IMR-90 (cell line): ENCODE measurements around the gene FAM124A. TPM values are rescaled to one million over a fixed set of nuclear protein-coding genes. Genes with fewer than 3 reads are reported as not detected.

Experiments used
- ATAC-seq: fragments of 200-7000 bp; cut with Tn5 transposase; 2 replicates; pipeline ENCODE4 v1.9.1; 2020; ENCODE audit warnings: low read depth, mild to moderate bottlenecking, moderate library complexity
- BruUV-seq: library from RNA; stranded (reverse); fragments of 400-500 nt; replicated peaks from 2 replicates; lab custom pipeline; 2021; lab: Mats Ljungman, UMichigan
- CTCF ChIA-PET: fragments of 300-600 bp; formaldehyde crosslinking; extraction: SDS; loops from one replicate; lab custom pipeline; 2021; ENCODE audit warnings: antibody characterized with exemption; lab: Yijun Ruan, JAX
- POLR2A ChIA-PET: fragments of 300-600 bp; sonication (Branson Sonifier 250); formaldehyde crosslinking; loops from one replicate; lab custom pipeline; 2022; ENCODE audit warnings: antibody characterized with exemption; ENCODE audit not compliant: unreplicated experiment; lab: Charles Lee
- DNase-seq: peaks from one replicate; pipeline ENCODE4 v3.0.0; 2013
- H2AFZ ChIP-seq: replicated peaks from 2 replicates; pipeline ENCODE3; 2013; ENCODE audit warnings: low read length, mild to moderate bottlenecking; ENCODE audit not compliant: poor library complexity
- H2AK5ac ChIP-seq: 2 replicates; pipeline ENCODE4 v1.6.1; 2013; ENCODE audit warnings: low read depth, low read length, inconsistent platforms
- H2AK9ac ChIP-seq: replicated peaks from 2 replicates; pipeline ENCODE3; 2013; ENCODE audit warnings: mild to moderate bottlenecking, low read depth, low read length, moderate library complexity; ENCODE audit not compliant: poor library complexity
- H2BK120ac ChIP-seq: 2 replicates; pipeline ENCODE4 v1.6.1; 2013; ENCODE audit warnings: low read depth, low read length, inconsistent platforms
- H2BK15ac ChIP-seq: 3 replicates; pipeline ENCODE4 v1.6.1; 2013; ENCODE audit warnings: low read depth, low read length, inconsistent platforms
- H2BK20ac ChIP-seq: 2 replicates; pipeline ENCODE4 v1.6.1; 2013; ENCODE audit warnings: low read depth, mild to moderate bottlenecking, inconsistent platforms, low read length, moderate library complexity
- H2BK5ac ChIP-seq: 2 replicates; pipeline ENCODE4 v1.6.1; 2013; ENCODE audit warnings: mild to moderate bottlenecking, low read depth, low read length, inconsistent platforms; ENCODE audit not compliant: poor library complexity, severe bottlenecking
- H3K14ac ChIP-seq: replicated peaks from 2 replicates; pipeline ENCODE4 v1.6.1; 2013; ENCODE audit warnings: low read depth, low read length, inconsistent platforms
- H3K18ac ChIP-seq: 2 replicates; pipeline ENCODE4 v1.6.1; 2013; ENCODE audit warnings: low read depth, low read length, control low read depth
- H3K23ac ChIP-seq: 2 replicates; pipeline ENCODE4 v1.6.1; 2013; ENCODE audit warnings: low read depth, low read length, inconsistent platforms
- H3K27ac ChIP-seq: 2 replicates; pipeline ENCODE4 v1.5.1; 2013; ENCODE audit warnings: mild to moderate bottlenecking, control low read depth, low read length; ENCODE audit not compliant: insufficient read depth
- H3K27me3 ChIP-seq: 2 replicates; pipeline ENCODE4 v1.6.1; 2013; ENCODE audit warnings: low read length; ENCODE audit not compliant: control insufficient read depth, insufficient read depth
- H3K36me3 ChIP-seq: 2 replicates; pipeline ENCODE4 v1.6.1; 2013; ENCODE audit warnings: low read length, mixed read lengths; ENCODE audit not compliant: control insufficient read depth, insufficient read depth
- H3K4ac ChIP-seq: 2 replicates; pipeline ENCODE4 v1.6.1; 2013; ENCODE audit warnings: low read depth, low read length, inconsistent platforms
- H3K4me1 ChIP-seq: 2 replicates; pipeline ENCODE4 v1.6.1; 2013; ENCODE audit warnings: low read length, mixed read lengths; ENCODE audit not compliant: control insufficient read depth, insufficient read depth
- H3K4me2 ChIP-seq: 2 replicates; pipeline ENCODE4 v1.6.1; 2013; ENCODE audit warnings: low read depth, mild to moderate bottlenecking, control low read depth, low read length, moderate library complexity
- H3K4me3 ChIP-seq: 2 replicates; pipeline ENCODE4 v1.5.1; 2013; ENCODE audit warnings: low read depth, mild to moderate bottlenecking, control low read depth, low read length, moderate library complexity; ENCODE audit not compliant: insufficient read depth
- H3K56ac ChIP-seq: 2 replicates; pipeline ENCODE4 v1.6.1; 2013; ENCODE audit warnings: low read length, inconsistent platforms; ENCODE audit not compliant: insufficient read depth; ENCODE audit errors: extremely low read depth
- H3K79me1 ChIP-seq, 2 experiments: 2 replicates each; pipeline ENCODE4 v1.6.1; 2013; ENCODE audit warnings: low read length in 2 of 2, inconsistent platforms in 1 of 2, low read depth in 1 of 2
- H3K9ac ChIP-seq: 2 replicates; pipeline ENCODE4 v1.6.1; 2013; ENCODE audit warnings: low read depth, low read length, control low read depth
- H3K9me1 ChIP-seq: 2 replicates; pipeline ENCODE4 v1.6.1; 2013; ENCODE audit warnings: low read length, inconsistent platforms; ENCODE audit not compliant: insufficient read depth
- H3K9me3 ChIP-seq: 2 replicates; pipeline ENCODE4 v1.6.1; 2013; ENCODE audit warnings: low read length; ENCODE audit not compliant: control insufficient read depth, insufficient read depth
- H4K20me1 ChIP-seq: 2 replicates; pipeline ENCODE4 v1.6.1; 2013; ENCODE audit warnings: low read length, inconsistent platforms; ENCODE audit not compliant: insufficient read depth
- H4K5ac ChIP-seq: 2 replicates; pipeline ENCODE4 v1.6.1; 2013; ENCODE audit warnings: mild to moderate bottlenecking, low read depth, low read length, control low read depth
- H4K8ac ChIP-seq, 2 experiments: 2 replicates each; pipeline ENCODE4 v1.6.1; 2013; ENCODE audit warnings: low read depth in 2 of 2, low read length in 2 of 2, control low read depth in 1 of 2, inconsistent platforms in 1 of 2
- H4K91ac ChIP-seq: 2 replicates; pipeline ENCODE4 v1.6.1; 2013; ENCODE audit warnings: low read depth, low read length, inconsistent platforms; ENCODE audit not compliant: insufficient read depth
- BHLHE40 ChIP-seq: fragments of 150-350 bp; IDR thresholded peaks from 2 replicates; pipeline ENCODE4 v1.6.1; 2016; ENCODE audit warnings: mild to moderate bottlenecking, low read depth, low read length
- WGBS, 2 experiments: methylation state at CpG; one replicate each; pipeline versions ENCODE4 v1.1.5 to v1.1.7; 2013; ENCODE audit warnings: missing lambda C conversion rate in 2 of 2; ENCODE audit not compliant: insufficient read length in 1 of 2; ENCODE audit errors: extremely low coverage in 2 of 2; 5-methylcytosine and 5-hydroxymethylcytosine counted together
- dilution Hi-C: fragments of 300-500 bp; cut with HindIII; formaldehyde crosslinking; loops from one replicate; pipeline ENCODE4 v1.14.3; 2018; ENCODE audit warnings: low sequenced_read_pairs; ENCODE audit not compliant: unreplicated experiment
- in situ Hi-C: fragments of 300-500 bp; cut with MboI; formaldehyde crosslinking; loops from 3 replicates; pipeline ENCODE4 v1.14.3; 2019; ENCODE audit warnings: low sequenced_read_pairs, inconsistent platforms, mixed read lengths
- intact Hi-C: fragments of 100-400 bp; cut with micrococcal nuclease; formaldehyde crosslinking; loops from 2 replicates; pipeline ENCODE4 v1.10.0; 2022
- polyA plus RNA-seq, 3 experiments: library from polyadenylated mRNA; depleted of rRNA; stranded (reverse); fragments of >200 nt; gene quantifications; 2 replicates each; pipeline ENCODE4 v1.2.3, GENCODE V29; 2012; ENCODE audit warnings: low replicate concordance in 1 of 3
- total RNA-seq: library from RNA; depleted of rRNA; stranded (reverse); fragments of >200 nt; gene quantifications from 2 replicates; pipeline ENCODE4 v1.2.3, GENCODE V29; 2012

Gene FAM124A
- total and polyA plus RNA-seq, 2 of the 4 experiments (the other 2 are of a cell fraction) = 0.03 TPM; not detected in 1

DNA sequence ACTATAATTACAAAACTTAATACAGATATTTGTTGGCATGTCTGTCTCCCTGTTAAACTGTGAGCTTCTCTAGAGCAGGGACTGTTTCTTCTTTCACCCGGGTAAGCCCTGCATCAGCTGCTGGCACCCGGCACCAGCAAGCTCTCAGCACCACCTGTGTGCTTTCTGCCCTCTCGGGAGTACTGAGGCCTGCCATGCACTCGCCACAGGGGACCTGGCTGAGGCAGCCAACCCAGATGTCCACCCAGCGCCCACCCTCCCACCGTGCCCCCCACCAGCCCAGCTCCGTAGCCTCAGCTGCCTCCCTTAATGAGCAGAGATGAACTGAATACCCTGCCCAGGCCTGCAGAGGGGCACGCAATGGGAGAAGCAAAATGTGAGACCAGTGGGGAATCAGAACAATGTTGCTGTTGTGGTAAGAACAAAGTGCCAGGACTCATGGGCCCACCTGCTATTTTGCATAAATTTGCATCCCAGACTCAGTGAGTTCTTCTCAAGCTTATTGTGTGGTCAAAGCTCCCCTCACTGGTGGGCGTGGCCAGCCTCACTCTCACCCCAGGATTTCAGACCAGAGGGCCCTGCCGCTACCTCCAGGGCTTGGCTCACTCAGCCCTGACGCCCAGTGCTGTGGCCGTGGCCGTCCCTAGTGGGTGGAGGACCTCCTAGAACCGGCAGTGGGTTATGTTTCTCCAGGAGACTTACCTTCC lies 102.7 kb downstream of the FAM124A start:
- 75% methylated on average over 1 of the region's 14 CpGs; no CpG with 5 or more reads in 1 of the 2 experiments for WGBS, 2 experiments
- in situ Hi-C loops (no loop called here), intact Hi-C loops (no loop called here), dilution Hi-C loops (no loop called here)
- Histone ChIP-seq H2BK20ac (no peak overlapping the region), H3K4me2 (no peak overlapping the region), H3K27ac (no peak overlapping the region), H3K36me3 (no peaks in the 10 kb centered on the region), H2AK5ac (no peak overlapping the region), H3K79me1 (no peaks in the 10 kb centered on the region), H4K20me1 (no peaks in the 10 kb centered on the region), H2BK5ac (no peak overlapping the region), H3K9ac (no peak overlapping the region), H3K18ac (no peak overlapping the region), H3K14ac (no peak overlapping the region), H2BK120ac (no peak overlapping the region), H3K56ac (no peak overlapping the region), H3K9me1 (no peaks in the 10 kb centered on the region), H4K5ac (no peak overlapping the region), H3K4ac (no peak overlapping the region), H4K91ac (no peak overlapping the region), H3K9me3 (no peaks in the 10 kb centered on the region), H2AFZ (no peak overlapping the region), H3K27me3 (peaks cover 20% of the 10 kb centered on the region), H2BK15ac (no peak overlapping the region), H4K8ac (no peak overlapping the region), H2AK9ac (no peak overlapping the region), H3K4me3 (no peak overlapping the region), H3K4me1 (no peaks in the 10 kb centered on the region), H3K23ac (no peak overlapping the region)
- POLR2A ChIA-PET = no interaction called here
- ATAC-seq = no peak
- no peak for DNase-seq
- TF ChIP-seq BHLHE40 = no peak
- BruUV-seq = no TSS peak
- CTCF ChIA-PET = no interaction called here
